Stomach (tissue), 4 donors: ENCODE measurements around the gene WDR1.

ENCODE experiments used
- EP300 ChIP-seq: sonication (generic); formaldehyde crosslinking; IDR thresholded peaks from one replicate; pipeline ENCODE4 v1.6.1; 2017; ENCODE audit warnings: antibody characterized with exemption
- POLR2AphosphoS5 ChIP-seq, 3 donors: sonication (generic); formaldehyde crosslinking; IDR thresholded peaks; one replicate each; pipeline ENCODE4 v1.6.1; 2016; ENCODE audit warnings: antibody characterized with exemption in 3 of 3
- TF ChIP-seq, protein P1 (sequence below), 7 experiments: fragments of 450-650 bp in 4 of 7; fragments of 200-600 bp in 3 of 7; sonication (generic) in 3 of 7; IDR thresholded peaks; one replicate each; pipeline ENCODE4 v1.5.1; 2016 to 2019; ENCODE audit warnings: antibody characterized with exemption in 7 of 7, control low read depth in 2 of 7, mild to moderate bottlenecking in 1 of 7

DNA sequence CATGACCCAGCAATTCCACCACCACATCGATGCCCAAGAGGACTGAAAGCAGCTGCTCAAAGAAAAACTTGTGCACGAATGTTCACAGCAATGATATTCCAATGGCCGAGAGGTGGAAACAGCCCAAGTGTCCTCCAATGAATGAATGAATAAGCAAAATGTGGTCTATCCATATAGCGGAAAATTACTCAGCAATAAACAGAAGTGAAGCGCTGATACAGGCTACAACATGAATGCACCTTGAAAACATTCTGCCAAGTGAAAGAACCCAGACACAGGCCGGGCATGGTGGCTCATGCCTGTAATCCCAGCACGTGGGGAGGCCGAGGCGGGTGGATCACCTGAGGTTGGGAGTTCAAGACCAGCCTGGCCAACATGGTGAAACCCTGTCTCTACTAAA, 90.1 kb downstream of the WDR1 start:
- TF ChIP-seq EP300, result no peak
- TF ChIP-seq, protein P1, sequence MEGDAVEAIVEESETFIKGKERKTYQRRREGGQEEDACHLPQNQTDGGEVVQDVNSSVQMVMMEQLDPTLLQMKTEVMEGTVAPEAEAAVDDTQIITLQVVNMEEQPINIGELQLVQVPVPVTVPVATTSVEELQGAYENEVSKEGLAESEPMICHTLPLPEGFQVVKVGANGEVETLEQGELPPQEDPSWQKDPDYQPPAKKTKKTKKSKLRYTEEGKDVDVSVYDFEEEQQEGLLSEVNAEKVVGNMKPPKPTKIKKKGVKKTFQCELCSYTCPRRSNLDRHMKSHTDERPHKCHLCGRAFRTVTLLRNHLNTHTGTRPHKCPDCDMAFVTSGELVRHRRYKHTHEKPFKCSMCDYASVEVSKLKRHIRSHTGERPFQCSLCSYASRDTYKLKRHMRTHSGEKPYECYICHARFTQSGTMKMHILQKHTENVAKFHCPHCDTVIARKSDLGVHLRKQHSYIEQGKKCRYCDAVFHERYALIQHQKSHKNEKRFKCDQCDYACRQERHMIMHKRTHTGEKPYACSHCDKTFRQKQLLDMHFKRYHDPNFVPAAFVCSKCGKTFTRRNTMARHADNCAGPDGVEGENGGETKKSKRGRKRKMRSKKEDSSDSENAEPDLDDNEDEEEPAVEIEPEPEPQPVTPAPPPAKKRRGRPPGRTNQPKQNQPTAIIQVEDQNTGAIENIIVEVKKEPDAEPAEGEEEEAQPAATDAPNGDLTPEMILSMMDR (IDR thresholded peaks at IDR 0.05), result no peak
- no peak for TF ChIP-seq POLR2AphosphoS5 (IDR thresholded peaks at IDR 0.05)
